IMR-90 (cell line): Measurements from ENCODE around the gene ZNF821. TPM values are rescaled to one million over a fixed set of nuclear protein-coding genes. Genes with fewer than 3 reads are reported as not detected.

Experiments
- ATAC-seq: fragments of 200-7000 bp; cut with Tn5 transposase; 2 replicates; pipeline ENCODE4 v1.9.1; 2020; ENCODE audit warnings: low read depth, mild to moderate bottlenecking, moderate library complexity
- BruUV-seq: library from RNA; stranded (reverse); fragments of 400-500 nt; replicated peaks from 2 replicates; lab custom pipeline; 2021; lab: Mats Ljungman, UMichigan
- CTCF ChIA-PET: fragments of 300-600 bp; formaldehyde crosslinking; extraction: SDS; loops from one replicate; lab custom pipeline; 2021; ENCODE audit warnings: antibody characterized with exemption; lab: Yijun Ruan, JAX
- POLR2A ChIA-PET: fragments of 300-600 bp; sonication (Branson Sonifier 250); formaldehyde crosslinking; loops from one replicate; lab custom pipeline; 2022; ENCODE audit warnings: antibody characterized with exemption; ENCODE audit not compliant: unreplicated experiment; lab: Charles Lee
- DNase-seq: peaks from one replicate; pipeline ENCODE4 v3.0.0; 2013
- H2AFZ ChIP-seq: replicated peaks from 2 replicates; pipeline ENCODE3; 2013; ENCODE audit warnings: low read length, mild to moderate bottlenecking; ENCODE audit not compliant: poor library complexity
- H2AK5ac ChIP-seq: 2 replicates; pipeline ENCODE4 v1.6.1; 2013; ENCODE audit warnings: low read depth, low read length, inconsistent platforms
- H2AK9ac ChIP-seq: replicated peaks from 2 replicates; pipeline ENCODE3; 2013; ENCODE audit warnings: mild to moderate bottlenecking, low read depth, low read length, moderate library complexity; ENCODE audit not compliant: poor library complexity
- H2BK120ac ChIP-seq: 2 replicates; pipeline ENCODE4 v1.6.1; 2013; ENCODE audit warnings: low read depth, low read length, inconsistent platforms
- H2BK15ac ChIP-seq: 3 replicates; pipeline ENCODE4 v1.6.1; 2013; ENCODE audit warnings: low read depth, low read length, inconsistent platforms
- H2BK20ac ChIP-seq: 2 replicates; pipeline ENCODE4 v1.6.1; 2013; ENCODE audit warnings: low read depth, mild to moderate bottlenecking, inconsistent platforms, low read length, moderate library complexity
- H2BK5ac ChIP-seq: 2 replicates; pipeline ENCODE4 v1.6.1; 2013; ENCODE audit warnings: mild to moderate bottlenecking, low read depth, low read length, inconsistent platforms; ENCODE audit not compliant: poor library complexity, severe bottlenecking
- H3K14ac ChIP-seq: replicated peaks from 2 replicates; pipeline ENCODE4 v1.6.1; 2013; ENCODE audit warnings: low read depth, low read length, inconsistent platforms
- H3K18ac ChIP-seq: 2 replicates; pipeline ENCODE4 v1.6.1; 2013; ENCODE audit warnings: low read depth, low read length, control low read depth
- H3K23ac ChIP-seq: 2 replicates; pipeline ENCODE4 v1.6.1; 2013; ENCODE audit warnings: low read depth, low read length, inconsistent platforms
- H3K27ac ChIP-seq: 2 replicates; pipeline ENCODE4 v1.5.1; 2013; ENCODE audit warnings: mild to moderate bottlenecking, control low read depth, low read length; ENCODE audit not compliant: insufficient read depth
- H3K27me3 ChIP-seq: 2 replicates; pipeline ENCODE4 v1.6.1; 2013; ENCODE audit warnings: low read length; ENCODE audit not compliant: control insufficient read depth, insufficient read depth
- H3K36me3 ChIP-seq: 2 replicates; pipeline ENCODE4 v1.6.1; 2013; ENCODE audit warnings: low read length, mixed read lengths; ENCODE audit not compliant: control insufficient read depth, insufficient read depth
- H3K4ac ChIP-seq: 2 replicates; pipeline ENCODE4 v1.6.1; 2013; ENCODE audit warnings: low read depth, low read length, inconsistent platforms
- H3K4me1 ChIP-seq: 2 replicates; pipeline ENCODE4 v1.6.1; 2013; ENCODE audit warnings: low read length, mixed read lengths; ENCODE audit not compliant: control insufficient read depth, insufficient read depth
- H3K4me2 ChIP-seq: 2 replicates; pipeline ENCODE4 v1.6.1; 2013; ENCODE audit warnings: low read depth, mild to moderate bottlenecking, control low read depth, low read length, moderate library complexity
- H3K4me3 ChIP-seq: 2 replicates; pipeline ENCODE4 v1.5.1; 2013; ENCODE audit warnings: low read depth, mild to moderate bottlenecking, control low read depth, low read length, moderate library complexity; ENCODE audit not compliant: insufficient read depth
- H3K56ac ChIP-seq: 2 replicates; pipeline ENCODE4 v1.6.1; 2013; ENCODE audit warnings: low read length, inconsistent platforms; ENCODE audit not compliant: insufficient read depth; ENCODE audit errors: extremely low read depth
- H3K79me1 ChIP-seq, 2 experiments: 2 replicates each; pipeline ENCODE4 v1.6.1; 2013; ENCODE audit warnings: low read length in 2 of 2, inconsistent platforms in 1 of 2, low read depth in 1 of 2
- H3K9ac ChIP-seq: 2 replicates; pipeline ENCODE4 v1.6.1; 2013; ENCODE audit warnings: low read depth, low read length, control low read depth
- H3K9me1 ChIP-seq: 2 replicates; pipeline ENCODE4 v1.6.1; 2013; ENCODE audit warnings: low read length, inconsistent platforms; ENCODE audit not compliant: insufficient read depth
- H3K9me3 ChIP-seq: 2 replicates; pipeline ENCODE4 v1.6.1; 2013; ENCODE audit warnings: low read length; ENCODE audit not compliant: control insufficient read depth, insufficient read depth
- H4K20me1 ChIP-seq: 2 replicates; pipeline ENCODE4 v1.6.1; 2013; ENCODE audit warnings: low read length, inconsistent platforms; ENCODE audit not compliant: insufficient read depth
- H4K5ac ChIP-seq: 2 replicates; pipeline ENCODE4 v1.6.1; 2013; ENCODE audit warnings: mild to moderate bottlenecking, low read depth, low read length, control low read depth
- H4K8ac ChIP-seq, 2 experiments: 2 replicates each; pipeline ENCODE4 v1.6.1; 2013; ENCODE audit warnings: low read depth in 2 of 2, low read length in 2 of 2, control low read depth in 1 of 2, inconsistent platforms in 1 of 2
- H4K91ac ChIP-seq: 2 replicates; pipeline ENCODE4 v1.6.1; 2013; ENCODE audit warnings: low read depth, low read length, inconsistent platforms; ENCODE audit not compliant: insufficient read depth
- FOS ChIP-seq: fragments of 150-350 bp; IDR thresholded peaks from 2 replicates; pipeline ENCODE4 v1.6.1; 2016; ENCODE audit warnings: low read depth, low read length
- MAZ ChIP-seq: IDR thresholded peaks from 2 replicates; pipeline ENCODE4 v1.6.1; 2012; ENCODE audit warnings: low read depth, mild to moderate bottlenecking, low read length, improper control_type of control experiment, moderate library complexity, borderline replicate concordance
- RAD21 ChIP-seq: IDR thresholded peaks from 2 replicates; pipeline ENCODE4 v1.6.1; 2012; ENCODE audit warnings: low read length, improper control_type of control experiment
- SMC3 ChIP-seq: fragments of 150-350 bp; IDR thresholded peaks from 2 replicates; pipeline ENCODE4 v1.6.1; 2016; ENCODE audit warnings: low read depth, mild to moderate bottlenecking, antibody characterized with exemption, low read length, moderate library complexity
- USF2 ChIP-seq: fragments of 150-350 bp; IDR thresholded peaks from 2 replicates; pipeline ENCODE4 v1.6.1; 2017; ENCODE audit warnings: mild to moderate bottlenecking, antibody characterized with exemption, low read length, low read depth
- WGBS, 2 experiments: methylation state at CpG; one replicate each; pipeline versions ENCODE4 v1.1.5 to v1.1.7; 2013; ENCODE audit warnings: missing lambda C conversion rate in 2 of 2; ENCODE audit not compliant: insufficient read length in 1 of 2; ENCODE audit errors: extremely low coverage in 2 of 2; 5-methylcytosine and 5-hydroxymethylcytosine counted together
- dilution Hi-C: fragments of 300-500 bp; cut with HindIII; formaldehyde crosslinking; loops from one replicate; pipeline ENCODE4 v1.14.3; 2018; ENCODE audit warnings: low sequenced_read_pairs; ENCODE audit not compliant: unreplicated experiment
- in situ Hi-C: fragments of 300-500 bp; cut with MboI; formaldehyde crosslinking; loops from 3 replicates; pipeline ENCODE4 v1.14.3; 2019; ENCODE audit warnings: low sequenced_read_pairs, inconsistent platforms, mixed read lengths
- intact Hi-C: fragments of 100-400 bp; cut with micrococcal nuclease; formaldehyde crosslinking; loops from 2 replicates; pipeline ENCODE4 v1.10.0; 2022
- polyA plus RNA-seq, 3 experiments: library from polyadenylated mRNA; depleted of rRNA; stranded (reverse); fragments of >200 nt; gene quantifications; 2 replicates each; pipeline ENCODE4 v1.2.3, GENCODE V29; 2012; ENCODE audit warnings: low replicate concordance in 1 of 3
- total RNA-seq: library from RNA; depleted of rRNA; stranded (reverse); fragments of >200 nt; gene quantifications from 2 replicates; pipeline ENCODE4 v1.2.3, GENCODE V29; 2012

The ZNF821 gene
- total and polyA plus RNA-seq, 2 of the 4 experiments (the other 2 are of a cell fraction) = 5.9 to 6.0 TPM

DNA sequence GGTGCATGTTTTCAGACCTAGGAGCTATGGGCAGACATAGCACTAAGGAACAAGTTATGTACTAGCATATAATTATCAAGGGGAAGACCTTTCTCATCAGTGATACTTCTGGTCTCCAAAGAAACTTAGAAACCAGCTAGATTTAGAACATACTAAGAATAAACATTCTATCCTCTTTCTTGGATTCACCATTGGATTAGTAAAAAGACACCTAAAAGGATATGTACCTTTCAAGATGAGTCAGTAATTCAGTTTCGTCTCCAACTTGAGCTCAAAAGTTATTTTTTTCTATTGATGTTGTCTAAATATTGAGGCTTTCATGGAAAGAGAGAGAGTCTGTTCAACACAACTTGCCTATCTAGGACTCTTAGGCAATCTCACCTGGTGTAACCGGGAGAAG is 13.2 kb downstream of the ZNF821 start:
- no peak for DNase-seq
- Histone ChIP-seq H4K5ac (no peak overlapping the region), H3K27ac (no peak overlapping the region), H3K4me3 (no peak overlapping the region), H2AK5ac (no peak overlapping the region), H4K8ac (no peak overlapping the region), H2BK120ac (no peak overlapping the region), H2AK9ac (no peak overlapping the region), H3K36me3 (peaks cover 11% of the 10 kb centered on the region), H3K14ac (no peak overlapping the region), H3K27me3 (no peaks in the 10 kb centered on the region), H3K79me1 (peaks cover 4 to 6% of the 10 kb centered on the region in 2 experiments; a peak in 2 of 4 replicates), H3K9ac (no peak overlapping the region), H3K56ac (no peak overlapping the region), H2BK15ac (no peak overlapping the region), H3K4me2 (no peak overlapping the region), H4K91ac (no peak overlapping the region), H3K4me1 (no peaks in the 10 kb centered on the region), H3K23ac (no peak overlapping the region), H3K18ac (no peak overlapping the region), H3K9me1 (no peaks in the 10 kb centered on the region), H4K20me1 (no peaks in the 10 kb centered on the region), H2BK5ac (no peak overlapping the region), H2AFZ (no peak overlapping the region), H3K9me3 (no peaks in the 10 kb centered on the region), H2BK20ac (no peak overlapping the region), H3K4ac (no peak overlapping the region)
- TF ChIP-seq FOS (no peak), MAZ (no peak), USF2 (no peak), RAD21 (no peak), SMC3 (no peak)
- intact Hi-C loops (no loop called here), in situ Hi-C loops (no loop called here), dilution Hi-C loops (no loop called here)
- no TSS peak for BruUV-seq
- CTCF ChIA-PET = interaction anchor here (1.8 kb wide), 1 partner anchor 12 kb away, joined by 10 read pairs; no protein-coding TSS in a partner anchor
- POLR2A ChIA-PET = no interaction called here
- WGBS, 2 experiments = no CpG with 5 or more reads among the region's 2 CpGs
- no peak for ATAC-seq
